NT2/D1 (cell line): Measurements from ENCODE around the gene TRH.
"Not testable (repeated sequence)": the region's sequence is repeated elsewhere in the genome, so short reads cannot be mapped to it uniquely, and the experiment has no call there.

Experiments used
- YY1 ChIP-seq: IDR thresholded peaks from 2 replicates; pipeline ENCODE4 v1.6.1; 2011; ENCODE audit not compliant: insufficient read length, insufficient read depth
- ZNF274 ChIP-seq: IDR thresholded peaks from 2 replicates; pipeline ENCODE4 v1.6.1; 2011; ENCODE audit warnings: mild to moderate bottlenecking, low read depth, low read length

DNA sequence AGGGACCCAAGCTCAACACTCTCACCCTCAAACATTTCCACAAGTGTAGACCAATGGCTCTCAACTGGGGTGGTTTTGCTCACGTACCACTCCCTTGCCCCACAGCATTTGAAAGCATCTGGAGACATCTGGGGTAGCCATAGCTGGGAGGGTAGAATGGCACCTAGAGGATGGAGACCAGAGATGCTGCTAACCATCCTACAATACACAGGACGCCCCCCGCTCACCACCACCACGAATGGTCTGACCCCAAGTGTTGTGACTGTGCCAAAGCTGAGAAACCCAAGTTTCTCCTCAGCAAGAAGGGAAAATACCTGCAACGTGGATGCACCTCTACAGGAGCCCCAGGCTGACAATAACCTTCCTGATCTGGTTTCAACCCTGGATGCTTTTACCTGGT, 24.7 kb downstream of the TRH start:
- TF ChIP-seq YY1, ZNF274: not testable (repeated sequence)
